Ramos (cell line): ENCODE measurements around the gene CNTNAP2.

Source experiments
- in situ Hi-C: fragments of 300-500 bp; cut with MboI; formaldehyde crosslinking; loops from one replicate; pipeline ENCODE4 v1.14.3; 2022; ENCODE audit warnings: low sequenced_read_pairs; ENCODE audit not compliant: unreplicated experiment

The CNTNAP2 gene

DNA sequence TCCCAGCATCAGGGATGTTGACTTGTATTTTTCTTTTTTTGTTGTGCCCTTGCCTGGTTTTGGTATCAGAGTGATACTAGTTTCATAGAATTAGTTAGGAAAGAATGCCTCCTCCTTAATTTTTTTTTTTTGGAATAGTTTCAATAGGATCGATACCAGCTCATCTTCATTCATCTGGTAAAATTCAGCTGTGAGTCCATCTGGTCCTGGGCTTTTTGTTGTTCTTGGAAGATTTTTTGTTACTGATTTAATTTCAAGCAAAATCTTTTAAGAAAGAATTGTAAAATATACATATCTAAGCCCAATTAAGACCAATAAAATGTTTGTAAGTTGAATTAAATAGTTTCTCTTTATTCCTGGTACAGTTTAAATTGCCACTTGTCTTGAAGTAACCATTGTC is 1159.5 kb downstream of the CNTNAP2 start:
- in situ Hi-C loops, result no loop called here

DNA sequence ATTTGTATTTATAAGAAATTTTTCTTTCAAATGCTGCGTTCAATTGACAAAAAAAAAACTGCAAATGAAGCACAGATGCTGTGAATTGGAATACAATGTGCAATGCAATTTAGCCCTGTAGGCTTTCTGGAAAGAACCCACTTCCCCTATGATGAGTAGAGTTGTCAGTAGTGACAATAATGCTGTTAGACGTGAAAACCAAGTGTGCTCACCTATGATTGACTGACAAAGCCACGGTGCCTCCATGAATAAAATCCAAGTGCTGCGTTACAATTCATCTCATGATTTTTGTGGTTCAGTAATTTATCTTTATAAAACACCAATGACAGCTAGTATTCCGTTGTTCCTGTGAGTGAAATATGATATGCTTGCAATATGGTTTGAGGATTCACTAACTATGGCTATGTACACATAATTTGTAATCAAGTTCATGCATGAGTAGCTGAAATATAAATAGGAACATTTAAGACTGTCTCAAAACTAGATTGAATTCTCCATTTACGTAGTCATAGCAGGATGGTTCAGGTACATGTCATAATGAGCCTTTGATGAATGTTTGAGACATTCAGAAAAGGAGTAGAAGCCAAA is 1160.3 kb downstream of the CNTNAP2 start:
- in situ Hi-C loops, result no loop called here

DNA sequence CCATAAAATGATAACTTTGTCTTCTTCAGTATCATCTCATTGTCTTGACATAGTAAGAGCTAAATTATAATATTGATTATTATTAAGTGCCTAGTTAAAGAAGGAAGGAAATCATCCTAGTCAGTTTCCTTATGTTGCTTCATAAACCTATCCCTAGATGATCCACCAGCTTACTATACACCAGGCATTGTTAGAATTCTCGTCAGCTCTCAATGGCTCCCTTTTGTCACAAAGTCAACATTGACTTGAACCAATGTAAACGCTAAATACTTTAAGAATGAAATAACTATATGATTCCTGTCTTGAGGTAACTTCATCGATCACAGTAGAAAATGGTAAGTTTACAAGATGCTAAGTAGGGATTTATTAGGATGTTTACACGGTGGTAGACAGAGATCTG is 1162.9 kb downstream of the CNTNAP2 start:
- in situ Hi-C loops, result no loop called here

DNA sequence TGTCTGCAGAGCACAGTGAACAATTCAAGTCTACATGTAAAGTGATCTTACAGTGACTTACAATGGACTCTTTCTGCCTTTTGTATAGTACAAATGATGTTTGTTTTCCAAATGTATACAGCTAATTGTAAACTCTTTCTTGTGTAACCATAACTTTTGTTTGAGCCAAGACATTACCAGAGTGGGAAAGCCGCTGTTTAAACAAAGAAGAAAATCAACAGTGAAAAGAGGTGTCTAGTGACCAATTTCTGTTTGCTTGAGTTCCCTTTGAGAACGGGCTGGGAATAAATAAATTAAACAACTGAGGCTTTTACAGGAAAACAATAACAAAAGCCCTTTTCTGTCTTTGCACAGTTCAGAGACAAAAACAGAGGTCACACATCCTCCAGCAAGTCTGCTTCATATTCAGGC is 1163.4 kb downstream of the CNTNAP2 start:
- in situ Hi-C loops, result no loop called here

DNA sequence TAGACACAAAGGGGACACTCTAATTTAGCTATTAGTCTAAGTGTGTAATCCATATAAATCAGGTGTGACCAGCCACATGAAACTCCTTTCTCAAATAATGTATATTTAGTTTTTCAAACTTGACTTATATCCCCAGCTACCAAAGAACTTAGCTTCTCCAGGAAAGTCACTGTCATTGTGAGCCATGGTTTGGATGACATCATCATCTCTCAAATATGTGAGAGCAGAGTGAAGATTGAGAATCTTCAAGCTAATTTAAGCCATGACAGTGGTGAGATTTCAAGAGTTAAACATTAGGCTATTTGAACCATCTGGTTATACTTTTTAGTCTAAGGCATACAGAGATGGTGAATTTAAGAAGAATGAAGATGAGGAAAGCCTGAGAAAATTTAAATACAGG is 1165.6 kb downstream of the CNTNAP2 start:
- in situ Hi-C loops, result no loop called here

DNA sequence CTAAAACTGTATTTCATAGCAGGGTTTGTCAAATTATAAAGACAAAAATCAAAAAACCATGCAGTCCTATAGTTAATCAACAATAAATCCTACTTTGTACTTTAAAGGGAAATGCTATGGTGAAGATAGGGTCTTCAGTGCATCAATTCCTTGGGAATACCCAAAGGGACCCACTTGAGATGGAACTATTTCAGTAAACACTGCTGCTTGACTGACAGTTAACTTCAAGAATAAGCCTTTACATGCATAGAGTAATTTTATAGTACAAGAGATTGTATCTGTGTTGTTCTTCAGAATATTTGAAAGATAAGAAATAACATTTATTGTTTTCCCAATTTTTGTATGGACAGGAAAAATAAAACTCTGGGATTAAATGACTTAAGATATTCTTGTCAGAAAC is 1179.6 kb downstream of the CNTNAP2 start:
- in situ Hi-C loops, result no loop called here

DNA sequence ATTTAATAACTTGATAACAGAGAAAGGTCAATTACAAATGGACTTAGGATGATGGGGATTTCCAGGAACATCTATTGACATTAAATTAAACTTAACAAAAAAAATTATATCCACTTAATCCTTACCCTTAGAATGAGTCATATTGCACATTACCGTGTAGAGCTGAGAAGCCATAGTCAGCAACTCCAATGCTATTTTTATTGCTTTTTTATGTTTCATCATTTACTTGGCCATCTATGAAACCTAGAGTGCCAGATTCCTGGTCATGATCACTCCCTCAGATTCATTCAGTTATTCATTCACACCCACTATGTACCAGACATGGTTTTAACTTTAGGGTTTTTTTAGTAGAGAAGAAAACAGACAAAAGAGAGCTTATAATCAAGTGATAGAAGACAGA is 1180.4 kb downstream of the CNTNAP2 start:
- in situ Hi-C loops, result no loop called here

DNA sequence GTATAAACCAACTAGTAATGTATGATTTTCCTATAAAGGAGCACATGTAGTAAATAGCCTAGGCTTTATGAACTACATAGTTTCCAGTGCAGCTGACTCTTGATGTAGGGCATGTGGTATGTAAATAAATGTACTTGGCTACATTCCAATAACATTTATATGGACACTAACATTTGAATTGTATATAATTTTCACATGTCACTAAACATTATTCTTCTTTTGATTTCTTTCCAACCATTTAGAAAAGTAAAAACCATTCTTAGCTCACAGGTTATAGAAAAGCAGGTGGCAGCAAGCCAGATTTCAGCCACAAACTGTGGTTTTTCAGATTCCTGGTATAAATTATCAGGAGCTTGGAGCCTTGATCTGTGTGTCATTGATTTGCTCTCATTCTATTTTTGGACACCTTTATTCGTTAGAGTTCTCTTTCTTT is 1182.0 kb downstream of the CNTNAP2 start:
- in situ Hi-C loops, result no loop called here

DNA sequence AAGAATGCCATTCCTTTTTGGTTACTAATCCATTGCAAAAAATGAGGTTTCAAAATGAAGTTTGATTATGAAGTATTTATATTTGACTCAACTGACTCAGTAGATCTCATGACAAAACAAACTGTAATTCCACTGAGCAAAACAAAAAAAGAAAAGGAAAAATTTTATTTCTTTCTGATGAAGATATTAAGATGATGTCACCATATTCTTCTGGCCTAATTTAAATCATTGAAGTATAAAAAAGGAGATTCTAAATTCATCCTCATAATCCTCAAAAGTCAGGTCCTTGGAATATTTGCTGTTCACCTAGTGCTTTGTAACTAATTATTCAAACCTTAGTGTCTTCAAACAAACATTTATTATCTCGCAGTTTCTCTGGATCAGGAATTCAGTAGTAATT is 1183.7 kb downstream of the CNTNAP2 start:
- in situ Hi-C loops, result no loop called here

DNA sequence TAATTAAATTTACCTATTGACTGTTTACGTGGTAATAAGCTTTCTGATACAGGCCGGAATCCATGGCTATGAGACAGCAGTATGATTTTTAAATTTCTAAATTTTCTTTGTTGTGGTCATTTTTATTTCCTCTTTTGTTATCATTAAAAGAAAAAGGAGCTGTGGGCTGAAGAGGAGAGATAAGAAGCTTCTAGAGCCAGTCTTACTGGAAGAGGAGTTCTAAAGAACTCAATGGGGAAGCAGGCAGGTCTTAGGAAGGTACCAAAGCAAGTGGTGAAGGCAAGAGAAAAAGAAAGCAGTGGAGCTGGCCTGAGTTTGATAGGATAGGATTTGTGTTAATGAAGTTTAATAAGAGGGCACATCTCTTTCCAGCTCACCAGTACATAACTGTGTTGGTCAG is 1187.8 kb downstream of the CNTNAP2 start:
- in situ Hi-C loops, result no loop called here

DNA sequence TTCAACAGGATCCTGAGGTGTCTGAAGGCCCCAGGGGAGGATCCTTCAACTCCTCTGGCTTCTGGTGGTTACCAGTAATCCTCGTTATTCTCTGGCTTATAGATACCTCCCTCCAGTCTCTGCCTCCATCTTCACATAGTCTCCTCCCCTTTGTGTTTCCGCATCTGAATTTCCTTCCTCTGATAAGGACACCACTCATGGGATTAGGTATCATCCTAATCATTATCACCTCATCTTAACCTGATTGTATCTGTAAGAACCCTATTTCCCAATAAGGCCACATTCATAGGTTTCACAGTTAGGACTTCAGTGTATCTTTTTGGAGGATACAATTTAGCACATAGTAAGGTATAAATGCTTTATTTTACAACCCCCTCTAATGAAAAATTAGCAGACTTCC is 1189.2 kb downstream of the CNTNAP2 start:
- in situ Hi-C loops, result no loop called here

DNA sequence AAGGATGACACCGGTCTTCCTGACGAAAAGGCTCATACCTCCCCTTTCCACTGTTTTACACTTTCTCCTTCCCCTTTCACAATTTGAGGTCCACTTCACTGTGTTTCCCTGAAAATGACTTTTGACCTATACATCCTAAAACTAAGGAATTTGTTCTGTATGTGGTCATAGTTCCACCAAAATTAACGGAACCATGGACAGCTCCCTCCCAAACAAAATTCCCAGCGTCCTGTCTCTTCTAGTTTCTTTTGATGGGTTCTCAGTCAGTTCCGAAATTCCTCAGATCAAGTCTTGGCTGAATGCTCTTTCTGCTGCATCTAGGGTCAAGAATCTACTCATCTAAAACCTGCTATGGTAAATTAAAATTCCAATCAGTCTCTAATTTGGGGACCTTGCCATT is 1191.9 kb downstream of the CNTNAP2 start:
- in situ Hi-C loops, result no loop called here

DNA sequence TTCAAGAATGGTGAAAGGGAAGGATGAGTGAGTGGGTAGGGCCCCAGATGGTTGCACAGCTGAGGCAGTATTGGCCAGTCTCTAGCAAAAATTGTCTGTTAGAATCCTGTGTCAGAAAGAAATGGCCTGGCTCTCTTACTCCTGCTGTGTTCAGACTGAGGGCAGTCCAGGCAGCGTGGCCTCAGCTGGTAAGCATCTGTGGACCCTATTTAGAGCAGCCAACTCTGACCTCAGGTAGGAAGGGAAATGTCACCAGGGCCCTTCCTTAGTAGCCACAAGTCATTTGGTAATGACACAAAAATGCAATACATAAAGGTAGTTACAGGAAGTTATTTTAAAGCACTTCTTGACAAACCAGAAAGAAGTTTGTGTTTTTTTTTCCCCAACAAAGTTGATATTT is 1194.7 kb downstream of the CNTNAP2 start:
- in situ Hi-C loops, result no loop called here

DNA sequence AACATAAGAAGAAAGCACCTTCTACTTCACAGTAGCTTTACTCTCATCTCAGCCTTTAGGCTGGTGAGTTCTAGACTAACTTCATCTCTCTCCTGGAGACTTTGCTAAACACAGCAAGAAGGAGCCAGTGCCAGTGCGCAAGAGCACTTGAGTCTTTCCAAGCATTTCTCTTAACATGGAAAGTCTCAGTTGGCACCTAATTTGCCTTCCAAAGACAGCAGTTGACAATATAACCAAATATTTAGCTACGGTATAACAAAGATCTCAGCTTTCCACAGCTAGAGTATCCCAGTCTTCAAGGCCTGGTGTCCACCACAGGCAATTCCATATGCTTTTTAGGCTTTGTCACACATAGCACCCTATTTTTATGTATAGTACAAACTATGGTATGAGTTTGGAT is 1204.9 kb downstream of the CNTNAP2 start:
- in situ Hi-C loops, result no loop called here

DNA sequence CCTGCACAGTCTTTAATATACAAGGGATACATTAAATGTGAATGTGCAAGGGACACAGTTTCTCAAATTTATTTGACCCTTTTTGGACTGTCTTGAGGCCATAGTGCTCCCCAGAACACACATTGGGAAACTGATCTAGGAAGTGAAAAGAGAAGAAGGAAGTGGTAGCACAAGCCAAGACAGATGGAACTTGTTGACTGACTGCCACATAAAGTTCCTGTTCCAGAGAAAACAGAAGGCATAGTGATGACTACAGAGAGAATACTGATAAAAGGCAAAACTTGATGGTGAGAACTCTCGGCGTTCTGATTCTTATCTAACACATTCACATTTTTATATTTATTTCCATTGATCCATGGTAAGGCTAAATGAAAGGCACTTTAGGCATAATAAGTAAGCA is 1216.4 kb downstream of the CNTNAP2 start:
- in situ Hi-C loops, result no loop called here

DNA sequence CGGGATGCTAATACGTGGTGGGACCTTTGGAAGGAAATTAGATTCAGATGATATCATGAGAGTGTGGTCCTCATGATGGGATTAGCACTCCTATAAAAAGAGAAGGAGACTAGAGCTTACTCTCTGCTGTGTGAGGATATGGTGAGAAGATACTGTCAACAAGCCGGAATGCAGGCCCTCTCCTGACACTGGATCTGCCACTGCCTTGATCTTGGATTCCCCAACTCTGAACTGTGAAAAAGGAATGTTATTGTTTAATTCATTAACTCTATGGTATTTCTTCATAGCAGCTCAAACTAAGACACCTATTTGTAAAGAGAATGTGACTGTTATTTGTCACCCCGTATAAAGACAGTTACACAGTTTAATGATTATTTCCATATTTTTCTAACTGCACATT is 1246.5 kb downstream of the CNTNAP2 start:
- in situ Hi-C loops, result no loop called here

DNA sequence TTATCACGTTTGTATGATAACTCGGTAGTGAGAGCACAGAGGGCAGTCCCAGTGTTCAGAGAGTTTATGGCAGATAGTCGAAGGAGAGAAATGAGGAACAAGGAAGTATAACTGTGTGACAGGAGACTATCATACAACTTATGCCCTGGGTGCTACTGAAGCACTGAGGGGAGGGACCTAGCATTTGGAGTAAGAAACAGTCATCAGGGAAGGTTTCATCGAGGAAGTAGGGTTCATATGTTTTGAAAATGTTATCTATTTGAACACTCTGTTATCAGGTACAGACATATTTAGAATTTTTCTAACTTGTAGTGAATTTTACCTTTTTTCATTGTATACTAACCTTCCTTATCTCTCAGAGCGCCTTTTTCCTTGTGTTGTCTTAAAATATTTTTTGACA is 1259.6 kb downstream of the CNTNAP2 start:
- in situ Hi-C loops, result no loop called here

DNA sequence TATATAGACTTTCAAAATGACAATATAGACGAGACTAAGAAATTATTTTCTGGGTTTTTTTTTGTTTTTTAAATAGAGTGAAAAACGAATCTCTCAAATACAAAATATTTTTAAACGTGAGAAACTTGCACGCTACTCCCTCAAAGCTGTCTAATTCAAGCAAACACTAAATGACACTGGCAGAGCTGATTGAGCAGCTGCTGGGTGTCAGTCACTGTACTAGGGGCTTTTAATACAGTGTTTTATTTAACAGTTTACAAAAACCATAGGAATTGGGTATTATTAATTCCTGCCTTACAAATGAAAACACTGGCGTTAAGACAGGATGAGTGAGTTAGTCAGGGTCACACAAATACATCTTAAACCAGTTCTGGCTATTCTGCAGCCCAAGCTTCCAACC is 1264.3 kb downstream of the CNTNAP2 start:
- in situ Hi-C loops, result no loop called here

DNA sequence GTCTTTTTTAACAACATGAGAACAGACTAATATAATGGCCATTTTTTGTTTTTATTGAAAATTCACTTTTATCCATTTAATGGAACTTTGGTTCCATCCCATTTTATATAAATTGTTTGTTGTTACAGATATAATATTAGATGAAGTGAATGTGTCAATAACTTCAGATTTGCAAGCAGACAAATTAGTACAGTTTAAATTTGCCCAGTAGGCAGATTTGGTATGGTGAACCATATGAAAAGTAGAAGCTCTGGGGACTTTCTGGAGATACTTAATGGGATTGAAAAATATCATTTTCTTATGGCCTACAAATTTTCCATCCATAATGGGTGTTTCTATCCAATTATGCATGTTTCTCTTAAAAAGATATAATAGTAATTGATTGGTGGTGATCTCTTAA is 1277.7 kb downstream of the CNTNAP2 start:
- in situ Hi-C loops, result no loop called here

DNA sequence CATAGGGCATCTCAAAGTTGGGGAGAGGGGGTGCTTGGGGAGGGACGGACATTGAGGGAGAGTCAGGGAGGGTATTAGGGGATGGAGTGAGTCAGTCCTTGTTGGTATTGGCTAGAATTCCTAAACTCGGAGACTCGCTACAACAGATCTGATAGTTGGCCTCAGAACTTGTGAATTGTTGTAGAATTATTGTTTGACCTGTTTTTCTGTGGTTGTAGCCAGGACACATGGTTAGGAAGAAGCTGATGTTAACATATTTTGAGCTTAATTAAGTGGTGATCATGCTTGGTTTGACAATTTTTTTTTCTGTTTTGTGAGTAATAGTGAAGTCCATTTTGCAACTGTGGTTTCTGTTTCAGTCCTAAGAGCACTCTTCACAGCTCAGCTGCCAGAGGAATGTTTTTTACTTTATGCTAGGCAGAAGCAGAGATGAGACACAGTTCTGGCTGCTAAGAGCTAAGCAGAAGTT is 1283.7 kb downstream of the CNTNAP2 start:
- in situ Hi-C loops, result no loop called here

DNA sequence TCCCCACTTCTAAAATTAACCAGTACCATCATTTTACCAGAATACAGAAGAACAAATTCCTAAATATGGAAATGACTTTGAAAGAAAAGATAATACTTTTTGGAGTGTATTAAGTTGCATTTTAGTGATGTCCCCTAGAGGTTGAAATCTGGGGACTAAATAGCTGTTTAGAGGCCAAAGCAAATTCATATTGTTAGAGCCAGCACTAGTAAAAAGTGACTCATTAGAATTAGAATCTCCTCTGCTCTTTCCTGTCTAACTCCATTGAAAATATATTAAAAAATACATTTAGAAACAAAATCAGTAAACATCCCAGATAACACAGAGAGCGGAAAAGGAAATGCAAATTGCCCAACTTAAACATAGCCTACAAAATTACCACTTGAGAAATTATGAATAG is 1284.3 kb downstream of the CNTNAP2 start:
- in situ Hi-C loops, result no loop called here

DNA sequence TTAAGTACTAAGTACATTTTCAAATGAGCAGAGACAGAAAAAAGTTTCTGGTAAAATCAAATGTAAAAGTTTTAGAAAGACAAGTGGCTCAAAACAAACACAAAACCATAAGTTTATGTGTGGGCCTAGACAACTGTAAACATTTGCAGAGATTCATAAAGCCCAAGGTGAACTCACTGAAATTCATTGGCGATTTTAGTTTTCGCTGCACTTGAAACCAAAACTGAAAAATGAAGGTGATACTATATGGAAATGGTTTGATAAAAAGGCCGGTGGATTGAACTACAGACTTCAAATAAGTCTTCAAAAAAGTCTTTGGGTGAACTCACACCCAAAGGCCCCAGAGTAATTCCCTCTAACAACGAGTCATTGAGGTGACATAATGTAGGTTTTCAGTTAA is 1289.0 kb downstream of the CNTNAP2 start:
- in situ Hi-C loops, result no loop called here
